ENCODE measurements around the gene GPX5.

- TF ChIP-seq CTCF (tag by site-specific recombination; IDR thresholded peaks at IDR 0.05): no peak
- no peak for TF ChIP-seq ZNF76 (tag by site-specific recombination; IDR thresholded peaks at IDR 0.05; ENCODE audit: borderline replicate concordance, low read depth)
These were observed 5.1 kb downstream of the GPX5 start for GRCh38 chr6:28530777-28531176.

All from HEK293 (cell line).